ENCODE data around the gene ASTN2.

ASTN2 gene

DNA sequence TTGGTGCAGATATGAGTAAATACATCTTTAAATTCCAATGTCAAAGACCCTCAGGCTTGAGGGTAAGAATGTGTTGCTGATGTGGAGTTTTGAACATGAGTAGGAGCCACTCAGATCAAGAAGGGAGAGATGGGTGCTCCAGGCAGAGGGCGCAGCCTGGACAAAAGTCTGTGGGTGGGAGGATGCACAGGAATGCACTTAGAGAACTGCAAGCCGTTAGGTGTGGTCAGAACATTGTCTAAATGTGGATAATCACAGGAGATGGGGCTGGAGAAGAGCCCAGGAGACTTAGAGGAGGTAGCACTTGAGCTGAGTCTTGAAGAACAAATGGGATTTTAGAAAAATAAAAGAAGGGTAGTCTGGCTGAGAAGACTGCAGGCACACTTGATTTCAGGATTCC lies 1005.7 kb downstream of the ASTN2 start:
- no peak for TF ChIP-seq ZFX (IDR thresholded peaks at IDR 0.05)
- TF ChIP-seq CTCF (conservative IDR thresholded peaks at IDR 0.05), result no peak

DNA sequence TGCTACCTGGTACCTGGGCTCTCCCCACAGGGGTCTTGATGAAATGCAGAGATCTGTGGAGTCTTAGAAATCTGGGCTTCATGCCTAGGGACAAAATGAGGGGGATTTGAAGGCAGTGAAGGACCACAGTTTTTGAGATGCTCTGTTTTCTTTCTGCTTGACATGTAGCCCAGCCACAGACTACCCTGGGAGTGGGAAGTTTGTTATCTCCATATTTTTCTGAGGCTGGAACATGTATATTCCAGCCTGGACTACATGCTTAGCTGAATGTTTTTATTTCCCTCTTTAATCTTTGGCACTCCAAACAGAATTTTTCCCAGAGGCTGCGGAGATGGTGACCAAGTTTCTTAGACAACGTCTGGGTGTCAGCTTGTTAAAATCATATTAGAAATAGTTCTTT lies 1008.4 kb downstream of the ASTN2 start:
- H3K27ac ChIP-seq, result no peak overlapping the region

More for the DNA sequence above, 1005.7 kb downstream of the ASTN2 start:
- H3K27ac ChIP-seq, result no peak overlapping the region

GRCh38 chr9:116405321-116405720 lies 1009.5 kb downstream of the ASTN2 start:
- H3K27ac ChIP-seq, result no peak overlapping the region
- TF ChIP-seq CTCF (conservative IDR thresholded peaks at IDR 0.05) (no peak), ZFX (IDR thresholded peaks at IDR 0.05) (no peak)

More for the DNA sequence above, 1008.4 kb downstream of the ASTN2 start:
- TF ChIP-seq CTCF (conservative IDR thresholded peaks at IDR 0.05) (no peak), ZFX (IDR thresholded peaks at IDR 0.05) (no peak)

DNA sequence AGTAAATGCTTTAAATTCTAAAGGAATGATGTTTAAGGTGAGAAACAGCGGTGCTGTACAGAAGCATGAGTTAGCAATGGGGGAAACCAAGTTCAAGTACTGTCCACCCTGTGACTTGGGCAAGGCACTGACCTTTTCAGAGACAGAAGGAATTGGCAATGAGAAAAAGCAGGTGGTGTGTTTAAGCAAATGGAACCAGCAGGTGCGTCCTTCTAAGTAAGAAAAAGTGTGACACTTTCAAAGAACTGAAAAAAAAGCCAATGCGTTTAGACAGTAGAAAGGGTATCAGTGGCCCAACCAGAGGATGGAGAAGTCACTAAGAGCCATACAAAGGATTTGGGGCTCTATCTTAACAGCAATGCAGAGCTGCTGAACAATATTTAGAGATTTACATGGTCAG lies 1010.6 kb downstream of the ASTN2 start:
- H3K27ac ChIP-seq, result no peak overlapping the region
- TF ChIP-seq ZFX (IDR thresholded peaks at IDR 0.05) (no peak), CTCF (conservative IDR thresholded peaks at IDR 0.05) (no peak)

DNA sequence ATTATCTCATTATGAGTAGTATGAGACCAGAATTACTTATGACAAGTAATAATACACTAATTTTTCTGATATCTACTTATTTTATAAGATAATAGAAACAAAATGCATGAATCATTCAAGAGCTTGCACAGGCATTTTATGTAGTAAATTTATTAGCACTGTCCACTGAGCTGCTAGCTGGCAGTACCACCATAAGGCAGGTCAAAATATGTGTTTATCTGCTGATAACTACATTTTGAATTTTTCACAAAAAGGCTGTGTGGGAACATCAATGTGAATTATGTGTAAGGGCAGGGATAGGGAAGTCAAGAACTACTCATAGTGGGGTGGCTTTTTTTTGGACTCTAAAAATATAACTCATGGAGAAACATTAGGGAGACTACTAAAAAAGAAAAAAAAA lies 1011.7 kb downstream of the ASTN2 start:
- no peak for TF ChIP-seq ZFX (IDR thresholded peaks at IDR 0.05)
- TF ChIP-seq CTCF (conservative IDR thresholded peaks at IDR 0.05), result no peak
- no peak overlapping the region for H3K27ac ChIP-seq

DNA sequence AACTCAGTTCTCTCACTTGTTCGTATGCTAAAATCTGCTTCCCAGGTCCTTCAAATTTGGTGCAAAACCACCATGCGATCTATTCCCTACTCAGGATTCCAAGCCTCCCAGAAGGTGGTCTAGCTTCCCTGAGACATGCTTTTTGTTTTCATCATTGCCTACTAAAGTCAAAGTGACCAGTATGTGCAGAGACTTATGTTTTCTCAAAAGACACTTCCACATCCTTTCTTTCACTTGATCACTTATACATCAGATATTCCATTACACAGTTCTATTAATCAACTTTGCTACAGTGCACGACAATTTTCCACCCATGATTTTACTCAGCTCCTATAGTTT lies 1019.2 kb downstream of the ASTN2 start:
- TF ChIP-seq CTCF (conservative IDR thresholded peaks at IDR 0.05), result no peak
- TF ChIP-seq ZFX (IDR thresholded peaks at IDR 0.05), result no peak
- H3K27ac ChIP-seq, result no peak overlapping the region

- H3K27ac ChIP-seq, result no peak overlapping the region
- TF ChIP-seq ZFX (IDR thresholded peaks at IDR 0.05) (no peak), CTCF (conservative IDR thresholded peaks at IDR 0.05) (no peak)
Measured at GRCh38 chr9:116394894-116395698, 1019.8 kb downstream of the ASTN2 start.
